ENCODE results near the gene ACBD6.
"Not testable (repeated sequence)": the region's sequence is repeated elsewhere in the genome, so short reads cannot be mapped to it uniquely, and the experiment has no call there.

ACBD6 gene

GRCh38 chr1:180408128-180408527, 94.2 kb downstream of the ACBD6 start:
- not testable (repeated sequence) for DNase-seq

DNA sequence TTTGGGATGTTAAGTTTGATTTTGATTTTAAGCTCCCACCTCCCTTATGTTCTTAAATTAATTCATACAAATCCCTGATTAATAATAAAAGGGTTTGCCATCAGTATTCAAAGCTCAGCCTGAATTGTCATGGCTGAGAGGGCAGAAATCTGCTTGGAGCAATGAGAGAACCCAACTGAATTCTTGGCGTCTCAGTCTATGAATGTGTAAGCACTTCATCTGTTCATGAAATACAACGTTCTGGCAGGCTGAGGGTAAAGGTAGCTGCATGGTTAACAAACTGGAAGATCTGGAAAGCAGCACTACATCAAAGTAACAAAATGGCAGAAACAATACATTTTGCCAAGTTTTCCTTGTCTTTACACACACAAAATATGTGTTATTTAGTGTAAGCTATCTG, 95.3 kb downstream of the ACBD6 start:
- no peak for DNase-seq

DNA sequence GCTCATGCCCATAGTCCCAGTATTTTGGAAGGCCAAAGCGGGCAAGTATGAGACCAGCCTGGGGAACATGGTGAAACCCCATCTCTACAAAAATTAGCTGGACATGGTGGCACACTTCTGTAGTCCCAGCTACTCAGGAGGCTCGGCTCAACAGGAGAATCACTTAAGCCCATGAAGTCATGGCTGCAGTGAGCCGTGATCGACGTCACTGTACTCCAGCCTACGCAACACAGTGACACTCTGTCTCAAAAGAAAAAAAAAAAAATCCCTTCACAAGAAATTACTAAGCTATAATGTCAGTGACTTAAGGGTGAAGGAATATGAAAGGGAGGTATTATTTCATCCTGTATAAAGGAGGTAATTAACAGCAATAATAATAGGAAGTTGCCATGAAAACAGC, 99.8 kb downstream of the ACBD6 start:
- no peak for DNase-seq

DNA sequence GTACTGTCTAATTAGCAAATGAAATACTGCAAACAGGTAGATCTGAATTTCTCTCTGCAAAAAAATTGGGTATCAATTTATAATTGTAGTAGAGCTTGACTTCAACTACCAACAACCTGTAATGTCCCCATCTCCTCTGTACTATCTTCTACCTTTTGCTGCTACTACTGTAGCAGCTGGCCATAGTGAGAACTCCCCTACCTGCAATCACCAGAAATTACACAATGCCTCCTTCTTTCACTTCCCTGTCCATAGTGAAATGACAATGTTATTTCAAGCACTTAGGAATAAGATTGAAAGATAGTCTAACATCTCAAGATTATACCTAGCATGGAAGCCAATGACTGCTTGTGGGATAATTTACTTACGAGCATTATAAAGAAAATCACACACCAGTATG, 100.4 kb downstream of the ACBD6 start:
- DNase-seq = no peak

DNA sequence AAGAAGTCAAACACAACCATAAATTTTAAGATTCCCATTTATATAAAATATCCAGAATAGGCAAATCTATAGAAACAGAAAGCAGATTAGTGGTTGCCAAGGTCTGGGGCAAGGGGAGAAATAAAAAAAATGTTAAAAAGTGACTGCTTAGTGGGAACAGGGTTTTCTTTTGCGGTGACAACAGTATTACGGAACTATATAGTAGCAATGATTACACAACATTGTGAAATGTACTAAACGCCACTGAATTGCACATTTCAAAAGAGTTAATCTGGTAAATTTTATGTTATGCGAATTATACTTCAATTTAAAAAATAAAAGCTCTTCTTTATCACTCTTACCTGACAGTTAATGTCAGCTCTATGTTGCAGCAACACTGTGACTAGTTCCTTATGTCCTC, 105.2 kb downstream of the ACBD6 start:
- DNase-seq = no peak

GRCh38 chr1:180392427-180393145, 109.8 kb downstream of the ACBD6 start:
- no peak for DNase-seq

DNA sequence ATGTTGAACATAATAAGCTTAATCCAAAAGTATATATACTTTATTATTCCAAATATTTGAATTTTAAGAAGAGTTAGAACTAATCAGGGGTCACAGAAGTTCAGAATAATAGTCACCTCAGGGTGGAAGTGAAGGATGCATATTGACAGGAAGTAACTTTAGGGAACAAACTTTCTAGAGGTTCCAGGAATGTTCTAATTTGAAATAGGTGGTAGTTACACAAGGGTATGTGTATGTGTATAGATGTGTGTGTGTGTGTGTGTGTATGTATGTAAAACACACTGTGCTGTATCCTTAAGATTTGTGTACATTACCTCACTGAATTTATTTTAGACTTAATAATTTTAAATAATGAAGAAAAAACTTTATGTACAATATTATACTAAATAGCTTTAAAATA, 110.4 kb downstream of the ACBD6 start:
- no peak for DNase-seq

DNA sequence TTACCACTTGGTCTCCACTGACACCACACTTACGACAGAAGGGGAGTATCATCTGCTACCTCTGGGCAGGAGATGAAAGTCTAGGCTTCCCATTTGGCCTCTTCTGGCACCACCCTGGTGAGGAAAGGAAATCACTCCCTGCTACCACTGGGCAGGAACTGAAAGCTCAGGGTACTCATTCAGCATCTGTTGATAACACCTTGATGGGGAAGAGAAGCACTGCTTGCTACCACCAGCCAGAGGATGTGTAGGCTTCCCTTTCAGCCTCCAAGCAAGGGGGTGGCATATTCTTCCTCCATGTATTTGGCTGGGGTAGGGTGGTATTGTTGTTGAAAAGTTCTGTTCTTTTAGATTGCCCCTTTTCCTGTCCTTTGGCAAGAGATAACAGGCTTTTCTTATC, 115.0 kb downstream of the ACBD6 start:
- DNase-seq = no peak

DNA sequence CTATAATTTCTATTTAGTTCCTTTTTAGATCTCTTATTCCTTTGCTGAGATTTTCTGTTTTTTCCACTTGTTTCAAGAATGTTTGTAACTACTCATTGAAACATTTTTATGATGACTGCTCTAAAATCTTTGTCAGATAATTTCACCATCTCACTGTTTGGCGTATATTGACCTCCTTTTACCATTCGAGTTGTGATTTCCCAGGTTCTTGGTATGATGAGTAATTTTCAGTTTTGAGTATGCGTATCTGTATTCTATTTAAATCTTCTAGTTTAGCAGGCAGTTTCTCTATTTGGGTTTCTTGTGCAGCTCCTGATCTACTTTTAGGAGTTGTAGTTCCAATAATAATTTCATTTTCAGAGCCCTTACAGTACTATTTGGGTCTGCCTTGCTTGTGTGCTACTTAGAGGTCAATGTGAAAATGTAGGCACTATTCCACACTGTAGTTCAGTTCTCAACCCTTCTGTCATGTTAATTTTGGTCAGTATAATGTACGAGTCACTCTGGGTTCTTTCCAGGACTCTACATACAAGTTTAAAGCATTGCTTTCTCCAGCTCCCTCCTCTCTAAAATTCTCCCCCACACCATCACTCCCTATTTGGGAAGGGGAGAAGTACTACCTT, 115.5 kb downstream of the ACBD6 start:
- no peak for DNase-seq

GRCh38 chr1:180385144-180385543, 117.2 kb downstream of the ACBD6 start:
- DNase-seq = no peak

- DNase-seq = no peak
Observed at GRCh38 chr1:180384286-180385005, 117.9 kb downstream of the ACBD6 start.

DNA sequence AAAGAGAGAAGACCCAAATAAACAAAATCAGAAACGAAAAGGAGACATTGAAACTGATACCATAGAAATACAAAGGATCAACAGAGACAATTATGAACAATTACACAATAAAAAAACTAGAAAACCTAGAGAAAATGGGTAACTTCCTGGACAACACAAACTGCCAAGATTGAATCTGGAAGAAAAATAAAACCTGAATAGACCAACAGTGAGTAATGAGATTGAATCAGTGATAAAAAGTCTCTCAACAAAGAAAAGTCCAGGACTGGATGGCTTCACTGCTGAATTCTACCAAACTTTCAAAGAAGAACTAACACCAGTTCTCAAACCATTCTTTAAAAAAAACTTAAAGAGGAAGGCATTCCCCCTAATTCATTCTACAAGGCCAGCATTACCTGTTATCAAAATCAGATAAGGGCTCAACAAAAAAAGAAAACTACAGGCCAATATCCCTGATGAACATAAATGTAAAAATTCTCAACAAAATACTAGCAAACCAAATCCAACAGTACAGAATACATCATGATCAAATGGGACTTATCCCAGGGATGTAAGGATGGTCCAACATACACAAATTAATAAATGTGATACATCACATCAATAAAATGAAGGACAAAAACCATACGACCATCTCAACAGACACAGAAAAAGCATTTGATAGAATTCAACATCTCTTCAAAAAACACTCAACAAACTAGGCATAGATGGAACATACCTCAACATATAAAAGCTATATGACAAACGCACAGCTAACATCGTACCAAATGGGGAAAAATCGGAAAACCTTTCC, 119.9 kb downstream of the ACBD6 start:
- DNase-seq = no peak

DNA sequence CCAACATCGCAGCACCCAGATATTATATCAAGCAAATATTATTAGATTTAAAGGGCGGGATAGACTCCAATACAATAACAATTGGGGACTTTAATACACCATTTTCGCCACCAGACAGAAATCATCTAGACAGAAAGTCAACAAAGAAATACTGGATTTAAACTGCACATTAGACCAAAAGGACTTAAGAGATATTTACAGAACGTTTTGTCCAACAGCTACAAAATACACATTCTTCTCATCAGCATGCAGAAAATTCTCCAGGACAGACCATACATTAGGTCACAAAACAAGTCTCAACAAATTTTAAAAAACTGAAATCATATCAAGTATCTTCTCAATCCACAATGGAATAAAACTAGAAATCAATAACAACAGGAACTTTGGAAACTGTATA, 121.2 kb downstream of the ACBD6 start:
- DNase-seq = no peak

GRCh38 chr1:180380259-180381183, 121.9 kb downstream of the ACBD6 start:
- DNase-seq = no peak

DNA sequence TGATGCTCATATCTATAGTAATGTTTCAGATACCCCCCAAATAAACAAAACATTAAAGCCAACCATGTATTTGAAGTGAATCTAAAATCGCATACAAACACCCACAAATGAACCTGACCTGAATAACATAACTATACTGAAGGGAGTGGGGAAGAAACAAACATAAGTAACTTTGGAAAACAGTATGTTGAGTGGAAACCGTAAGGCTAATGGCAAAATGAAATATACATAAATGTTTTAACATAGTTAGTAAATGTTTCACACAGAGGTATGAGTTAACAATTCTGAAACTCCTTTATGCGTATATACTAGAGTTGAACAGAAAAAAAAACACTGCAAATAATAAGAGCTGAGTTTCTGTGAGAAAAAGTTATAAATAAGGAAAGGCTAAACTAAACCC, 125.6 kb downstream of the ACBD6 start:
- no peak for DNase-seq

DNA sequence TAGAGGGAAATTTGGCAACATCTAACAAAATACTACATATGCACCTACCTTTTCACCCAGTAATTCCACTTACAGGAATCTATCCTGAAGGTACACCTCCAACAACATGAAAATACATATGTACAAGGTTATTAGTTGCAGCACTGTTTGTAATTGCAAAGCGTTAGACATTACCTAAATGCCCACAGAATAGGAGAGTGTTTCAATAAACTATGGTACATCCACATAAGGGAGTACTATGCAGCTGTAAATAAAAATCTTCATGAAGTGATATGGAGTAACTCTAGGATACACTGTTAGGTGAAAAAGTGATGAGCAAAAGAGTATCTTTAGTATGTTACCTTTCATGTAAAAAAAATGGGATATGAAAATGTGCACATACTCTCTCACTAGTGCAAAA, 126.1 kb downstream of the ACBD6 start:
- DNase-seq = no peak

GRCh38 chr1:180372728-180373127, 129.6 kb downstream of the ACBD6 start:
- no peak for DNase-seq

DNA sequence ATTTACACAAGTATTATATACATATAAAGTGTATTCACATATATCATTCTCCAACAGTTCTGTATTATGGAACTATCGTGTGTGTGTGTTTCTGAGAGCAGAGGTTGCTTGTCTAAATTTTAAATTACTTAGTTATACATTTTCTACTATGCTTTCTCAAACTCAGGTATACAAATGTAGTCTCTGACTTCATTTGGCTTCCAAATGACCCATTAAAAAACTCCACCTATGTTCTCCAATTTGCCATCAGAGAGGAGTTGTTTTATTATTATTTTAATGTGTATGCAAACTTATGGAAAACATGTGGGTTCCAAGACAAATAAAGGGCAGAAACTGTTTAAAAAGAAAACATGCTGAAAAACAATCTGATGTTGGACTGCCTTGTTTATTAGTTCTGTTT, 131.8 kb downstream of the ACBD6 start:
- no peak for DNase-seq

- DNase-seq = no peak
Observed at GRCh38 chr1:180370188-180370587, 132.2 kb downstream of the ACBD6 start.

GRCh38 chr1:180369061-180369460, 133.3 kb downstream of the ACBD6 start:
- no peak for DNase-seq

DNA sequence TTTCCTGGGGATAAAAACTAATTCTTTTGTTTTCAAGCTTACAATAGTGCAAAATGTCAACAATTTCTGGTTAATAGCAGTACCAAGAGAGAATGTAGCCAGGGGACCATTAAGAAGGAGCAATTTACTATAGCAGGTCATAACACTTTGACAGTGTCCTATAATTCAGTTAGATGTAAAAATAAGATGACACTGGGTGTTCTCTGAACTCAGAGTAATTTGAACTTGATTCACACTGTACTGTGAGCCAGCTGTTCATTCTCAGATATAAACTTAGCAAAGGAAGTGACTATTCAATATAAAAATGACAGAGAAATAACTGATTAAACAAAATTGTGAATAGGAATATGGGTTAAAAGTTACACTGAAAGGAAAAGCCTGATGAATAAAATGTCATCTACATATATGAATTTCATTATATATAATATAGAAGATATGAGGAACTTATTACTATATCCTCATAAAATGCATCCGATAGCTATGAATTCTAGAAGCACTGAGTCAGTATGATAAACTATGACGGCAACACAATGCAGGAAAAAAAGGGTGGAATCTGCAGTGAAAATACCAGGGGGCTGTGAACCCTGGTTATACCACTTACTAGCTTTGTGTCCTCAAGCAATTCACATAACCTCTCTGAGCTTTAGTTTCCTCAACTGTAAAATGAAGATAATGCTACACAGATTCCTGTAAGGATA, 135.9 kb downstream of the ACBD6 start:
- DNase-seq = peak; percentile 10

GRCh38 chr1:180365039-180365438, 137.3 kb downstream of the ACBD6 start:
- DNase-seq = no peak

Data from fibroblast of skin of right quadriceps (primary cell).